Activated T-helper 9 cell treated with anti-CD3 and anti-CD28 coated beads, Interleukin-2, amount 50 U/mL, for 16 hours (primary cell): Measurements from ENCODE around the gene CELF4.

Experiments used
- DNase-seq: peaks from one replicate; pipeline ENCODE4 v3.0.0-alpha.2; 2020; ENCODE audit warnings: low read depth

The CELF4 gene

GRCh38 chr18:37440206-37440605 is 125.4 kb downstream of the CELF4 start:
- no peak for DNase-seq

- DNase-seq, result no peak
These were observed 127.0 kb downstream of the CELF4 start for GRCh38 chr18:37438417-37439180.

DNA sequence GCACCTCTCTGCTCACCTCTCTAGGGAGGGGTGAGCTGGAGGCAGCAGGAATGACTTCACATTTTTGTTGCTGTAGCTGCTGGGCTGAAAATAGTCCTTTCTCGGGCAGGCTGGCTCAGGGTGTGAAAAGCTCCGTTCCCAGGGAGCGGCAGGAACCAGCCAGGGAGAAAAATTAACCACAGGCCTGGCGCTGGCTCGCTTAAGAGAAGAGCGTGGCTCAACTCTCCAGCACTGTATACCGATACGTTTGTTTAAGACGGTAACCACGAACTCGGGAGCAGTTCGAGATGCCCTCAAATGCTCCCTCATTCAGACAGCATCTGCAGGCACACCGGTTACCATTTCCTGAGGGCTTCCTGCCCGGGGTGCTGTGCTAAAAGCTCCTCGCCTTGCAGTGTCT is 129.6 kb downstream of the CELF4 start:
- DNase-seq, result no peak

GRCh38 chr18:37435150-37435867 is 130.3 kb downstream of the CELF4 start:
- DNase-seq, result no peak

DNA sequence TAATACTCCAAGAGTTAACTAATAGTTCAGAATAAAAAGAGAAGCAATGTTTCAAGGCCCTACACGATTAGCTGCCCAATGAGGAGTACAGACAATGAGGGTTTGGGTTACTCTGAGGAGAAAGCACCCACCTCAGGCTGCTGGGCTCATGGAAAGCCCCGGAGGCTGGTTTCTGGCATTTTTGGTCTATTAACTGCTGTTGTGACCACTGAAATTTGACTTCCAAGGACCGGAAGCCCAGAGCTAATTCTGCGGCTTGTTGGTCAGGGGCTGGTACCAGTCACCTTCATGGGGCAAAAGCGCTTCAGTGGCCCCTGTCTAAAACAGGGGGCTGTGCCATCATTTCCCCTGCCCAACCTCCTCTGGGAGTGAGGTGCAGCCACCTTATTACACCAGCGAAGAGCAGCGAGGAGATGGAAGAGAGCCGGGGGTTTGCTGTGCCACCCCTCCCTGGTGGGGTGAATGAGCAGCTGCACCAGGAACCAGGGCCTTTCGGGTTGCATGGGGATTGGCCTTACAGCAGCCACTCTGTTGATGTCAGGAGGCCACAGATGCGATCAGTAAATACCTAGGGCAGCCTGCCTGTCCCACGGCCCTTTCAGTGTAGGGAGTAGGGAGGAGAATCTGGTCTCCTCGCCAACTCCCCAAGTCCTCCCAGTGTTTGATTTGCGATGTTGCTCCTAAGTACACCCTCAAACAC is 131.3 kb downstream of the CELF4 start:
- DNase-seq, result no peak

DNA sequence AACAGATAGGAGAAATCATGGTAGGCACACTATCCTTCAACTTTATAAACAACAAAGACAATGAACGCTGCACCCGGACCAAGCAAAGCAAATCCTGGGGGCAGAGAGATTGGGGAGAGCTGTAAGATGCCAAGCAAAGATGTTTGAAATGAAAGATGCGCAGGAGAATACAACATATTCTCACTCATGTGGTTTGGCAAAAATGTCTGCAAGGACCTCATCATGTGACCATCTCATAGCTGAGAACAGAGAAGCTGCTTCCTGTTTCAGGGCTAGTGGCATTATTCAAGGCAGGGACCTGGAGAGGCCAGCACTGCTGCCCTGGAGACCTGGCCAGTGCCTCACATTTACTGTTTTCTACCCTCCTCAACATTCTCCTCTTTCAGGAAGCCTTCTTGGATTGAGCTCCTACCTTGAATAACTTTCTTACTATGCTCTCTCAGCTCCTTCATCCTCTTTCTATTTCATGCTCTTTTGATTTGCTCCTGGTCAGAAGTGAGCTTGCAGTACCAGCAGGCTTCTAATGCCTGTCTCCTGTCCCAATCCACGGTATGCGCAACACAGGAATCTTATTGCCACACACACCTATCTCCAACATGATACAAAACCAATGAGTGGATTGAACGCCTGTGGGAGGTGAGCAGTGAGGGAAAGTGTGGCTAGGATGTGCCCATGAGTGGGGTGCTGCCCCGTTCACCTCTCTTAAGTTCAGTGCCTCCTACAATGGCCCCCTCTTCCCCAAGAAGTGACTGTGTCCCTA is 133.0 kb downstream of the CELF4 start:
- DNase-seq, result no peak

GRCh38 chr18:37430357-37431076 is 135.1 kb downstream of the CELF4 start:
- DNase-seq, result no peak

DNA sequence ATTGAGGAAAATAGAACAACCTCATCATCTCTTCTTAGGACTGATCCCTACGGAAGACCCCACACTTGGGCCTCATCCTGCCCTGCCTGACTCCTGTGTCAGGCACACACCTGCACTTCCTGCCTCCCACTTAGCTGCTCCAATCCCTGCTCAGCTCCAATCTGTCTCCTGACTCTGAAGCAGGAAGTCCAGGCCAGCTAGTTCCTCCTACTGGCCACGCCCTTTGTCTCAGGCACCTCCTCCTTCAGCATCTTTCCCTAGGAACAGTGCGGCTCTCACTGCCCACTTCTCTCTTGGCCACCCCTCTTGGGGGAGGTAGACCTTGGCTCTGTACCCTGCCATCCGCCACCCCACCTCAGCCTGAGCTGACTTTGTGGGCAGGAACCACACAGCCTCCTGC is 135.8 kb downstream of the CELF4 start:
- no peak for DNase-seq

DNA sequence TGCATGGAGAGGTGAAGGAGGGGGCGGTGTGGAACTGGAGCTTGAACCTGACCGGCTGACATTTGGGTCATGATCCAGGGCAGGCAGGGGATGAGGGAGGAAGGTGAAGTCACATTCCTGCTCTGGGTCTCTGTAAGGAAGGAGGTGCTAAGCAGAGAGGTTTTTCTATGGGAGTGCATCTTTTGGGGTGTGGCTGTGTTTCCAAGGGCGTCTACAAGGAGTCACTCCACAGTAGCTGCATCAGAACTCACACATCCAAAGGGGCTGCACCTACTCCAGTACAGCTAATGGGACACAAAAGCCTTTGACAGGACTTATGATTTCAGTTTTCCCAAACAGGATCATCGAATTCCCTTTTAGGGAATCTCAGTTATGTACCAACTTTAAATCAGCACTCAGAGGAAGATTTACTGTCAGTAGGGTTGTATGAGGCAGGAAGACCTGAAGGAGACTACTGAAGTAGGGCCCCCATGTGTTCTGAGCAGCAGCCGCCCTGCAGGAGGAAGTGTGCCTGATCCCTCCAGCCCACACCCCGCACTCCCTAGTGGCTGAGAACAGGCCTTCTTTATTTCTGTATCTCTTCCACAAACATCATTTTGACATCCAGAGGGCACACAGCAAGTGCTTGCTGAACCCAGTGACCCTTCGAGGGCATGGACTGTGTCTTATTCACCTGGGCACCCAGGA is 137.2 kb downstream of the CELF4 start:
- no peak for DNase-seq

- no peak for DNase-seq
These were observed 139.0 kb downstream of the CELF4 start for GRCh38 chr18:37426586-37426985.

- DNase-seq, result no peak
These were observed 140.4 kb downstream of the CELF4 start for GRCh38 chr18:37425222-37425621.

DNA sequence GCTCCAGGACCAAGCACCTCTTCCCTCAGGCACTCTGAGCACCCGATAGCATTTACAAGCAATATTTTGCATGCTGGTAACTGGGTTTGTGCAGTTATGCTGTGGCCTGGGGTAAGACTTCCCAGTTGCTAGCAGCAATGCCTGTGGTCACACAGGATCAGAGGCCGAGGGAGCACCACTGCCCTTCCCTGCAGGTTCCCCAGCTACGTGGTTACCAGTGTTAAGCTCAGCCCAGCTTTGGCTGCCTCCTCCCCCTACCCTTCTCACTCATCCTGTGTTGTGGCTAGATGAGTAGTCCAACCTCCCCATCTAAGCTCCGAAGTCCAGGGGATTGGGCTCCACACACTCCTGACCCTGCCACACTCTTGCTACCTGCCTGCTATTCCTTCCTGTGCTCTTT is 141.1 kb downstream of the CELF4 start:
- no peak for DNase-seq

DNA sequence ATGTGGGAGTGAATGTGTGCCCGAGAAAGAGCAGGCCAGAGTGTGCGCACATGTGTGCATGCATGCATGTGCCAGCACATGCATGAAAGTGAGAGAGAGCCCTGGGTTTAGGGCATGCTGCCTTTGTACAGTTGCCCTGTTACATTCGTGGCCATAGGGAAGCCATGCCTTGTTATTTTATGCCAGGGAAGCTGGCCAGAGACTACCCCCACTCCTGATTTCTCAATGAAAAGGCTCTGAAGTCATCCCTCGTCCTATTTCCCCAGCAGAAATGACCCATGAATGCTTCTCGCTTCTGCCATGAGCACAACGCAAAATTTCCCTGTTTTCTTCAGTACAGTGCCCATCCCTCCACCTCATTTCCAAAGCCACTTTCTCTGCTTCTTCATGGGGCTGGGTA is 143.0 kb downstream of the CELF4 start:
- DNase-seq, result no peak

- DNase-seq, result no peak
These were observed 143.5 kb downstream of the CELF4 start for GRCh38 chr18:37422116-37422515.

- no peak for DNase-seq
These were observed 144.1 kb downstream of the CELF4 start for GRCh38 chr18:37421341-37422077.

- DNase-seq, result no peak
These were observed 145.2 kb downstream of the CELF4 start for GRCh38 chr18:37420315-37420880.

DNA sequence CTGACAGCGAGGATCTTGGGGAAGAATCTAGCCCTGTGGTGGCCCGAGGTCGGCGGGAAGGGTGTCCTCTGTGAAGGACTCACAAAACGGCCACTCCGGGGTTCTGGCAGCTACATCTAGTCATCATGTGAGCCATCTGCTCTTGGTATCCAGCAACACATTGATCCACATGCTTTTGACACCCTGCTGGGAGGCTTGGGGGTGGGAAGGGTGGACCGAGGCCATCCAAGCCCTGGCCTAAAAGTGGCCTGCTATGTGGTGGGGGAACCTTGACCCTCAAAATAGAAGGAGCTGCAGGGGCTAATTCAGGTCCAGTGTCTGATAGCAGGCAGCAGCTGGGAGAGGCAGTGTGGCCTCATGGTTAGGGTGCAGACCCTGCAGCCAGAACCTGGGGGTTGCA is 145.7 kb downstream of the CELF4 start:
- DNase-seq, result no peak

- DNase-seq, result no peak
These were observed 146.3 kb downstream of the CELF4 start for GRCh38 chr18:37419315-37419714.

DNA sequence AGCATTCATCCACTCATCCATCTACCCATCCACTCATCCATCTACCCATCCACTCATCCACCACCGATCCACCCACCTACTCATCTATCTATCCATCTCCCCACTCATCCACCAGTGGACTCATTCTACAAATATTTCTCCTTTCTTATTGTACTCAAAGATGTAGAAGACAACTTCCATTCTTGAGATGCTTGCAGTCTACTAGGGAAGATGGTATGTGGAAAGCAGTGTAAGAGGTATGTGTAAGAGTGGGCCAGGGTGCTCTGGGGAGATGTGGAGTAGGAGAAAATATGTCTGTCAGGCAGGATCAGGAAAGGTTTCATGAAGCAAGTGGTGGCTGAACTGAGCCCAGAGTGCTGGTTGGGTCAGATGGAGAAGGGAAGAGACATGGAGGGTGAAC is 150.8 kb downstream of the CELF4 start:
- no peak for DNase-seq

GRCh38 chr18:37412829-37413228 is 152.8 kb downstream of the CELF4 start:
- no peak for DNase-seq
